ENCODE measurements around the gene KRT16.
"Not testable (repeated sequence)": the region's sequence is repeated elsewhere in the genome, so short reads cannot be mapped to it uniquely, and the experiment has no call there.

The KRT16 gene

GRCh38 chr17:41628073-41628370, 15.5 kb upstream of the KRT16 start:
- not testable (repeated sequence) for DNase-seq (ENCODE audit: low read depth)

- no peak for DNase-seq (ENCODE audit: low read depth)
These were observed 14.9 kb upstream of the KRT16 start for GRCh38 chr17:41627316-41628072.

- not testable (repeated sequence) for DNase-seq (ENCODE audit: low read depth)
These were observed 14.3 kb upstream of the KRT16 start for GRCh38 chr17:41626914-41627295.

GRCh38 chr17:41626028-41626913, 13.7 kb upstream of the KRT16 start:
- not testable (repeated sequence) for DNase-seq (ENCODE audit: low read depth)

- no peak for DNase-seq (ENCODE audit: low read depth)
These were observed 13.0 kb upstream of the KRT16 start for GRCh38 chr17:41625602-41626001.

- no peak for DNase-seq (ENCODE audit: low read depth)
These were observed 11.9 kb upstream of the KRT16 start, which contains the start of gene KRT17 for GRCh38 chr17:41624208-41625101. Gene KRT17 (minus strand): TSS chr17:41624575. CDS start chr17:41624509, 66 bp downstream.

GRCh38 chr17:41623184-41623861, 10.8 kb upstream of the KRT16 start:
- not testable (repeated sequence) for DNase-seq (ENCODE audit: low read depth)

- DNase-seq (ENCODE audit: low read depth), result not testable (repeated sequence)
These were observed 10.0 kb upstream of the KRT16 start for GRCh38 chr17:41622340-41623183.

- DNase-seq (ENCODE audit: low read depth), result no peak
These were observed 9.3 kb upstream of the KRT16 start for GRCh38 chr17:41621916-41622315.

GRCh38 chr17:41621435-41621817, 8.9 kb upstream of the KRT16 start:
- DNase-seq (ENCODE audit: low read depth), result not testable (repeated sequence)

- DNase-seq (ENCODE audit: low read depth), result no peak
These were observed 8.2 kb upstream of the KRT16 start for GRCh38 chr17:41620583-41621434.

- not testable (repeated sequence) for DNase-seq (ENCODE audit: low read depth)
These were observed 7.5 kb upstream of the KRT16 start for GRCh38 chr17:41619927-41620582.

GRCh38 chr17:41619036-41619926, 6.7 kb upstream of the KRT16 start:
- DNase-seq (ENCODE audit: low read depth), result no peak

- no peak for DNase-seq (ENCODE audit: low read depth)
These were observed 5.9 kb upstream of the KRT16 start for GRCh38 chr17:41618341-41619035.

GRCh38 chr17:41617698-41618097, 5.1 kb upstream of the KRT16 start:
- DNase-seq (ENCODE audit: low read depth), result no peak

- DNase-seq (ENCODE audit: low read depth), result no peak
These were observed 4.6 kb upstream of the KRT16 start for GRCh38 chr17:41617136-41617535.

GRCh38 chr17:41616486-41616885, 3.9 kb upstream of the KRT16 start:
- not testable (repeated sequence) for DNase-seq (ENCODE audit: low read depth)

All from stimulated activated CD8-positive, alpha-beta memory T cell treated with anti-CD3 and anti-CD28 coated beads, Interleukin-4, amount 100 ng/mL, for 24 hours (primary cell).